Measurements from ENCODE around the gene RAET1L. TPM values are rescaled to one million over a fixed set of nuclear protein-coding genes. Genes with fewer than 3 reads are reported as not detected.
"Not testable (repeated sequence)": the region's sequence is repeated elsewhere in the genome, so short reads cannot be mapped to it uniquely, and the experiment has no call there.

The RAET1L gene
- polyA plus RNA-seq, 4 donors = not detected

- FAIRE-seq = no peak
- Histone ChIP-seq H3K27ac (ENCODE audit: low read depth in 1 of 3, low read length in 2 of 3) (no peak overlapping the region), H3K27me3 (ENCODE audit: control insufficient read depth in 3 of 3, insufficient read depth in 3 of 3, low read length in 3 of 3) (peaks cover 0 to 95% (median 25%) of the 10 kb centered on the region in 3 donors), H3K4me3 (ENCODE audit: low read depth in 1 of 3, low read length in 3 of 3) (no peak overlapping the region), H3K9me3 (ENCODE audit: control insufficient read depth in 2 of 2, insufficient read depth in 1 of 2, low read depth in 1 of 2, low read length in 1 of 2) (no peaks in the 10 kb centered on the region), H3K36me3 (ENCODE audit: control insufficient read depth in 3 of 3, insufficient read depth in 2 of 3, low read depth in 1 of 3, low read length in 3 of 3) (no peaks in the 10 kb centered on the region), H3K4me1 (ENCODE audit: control insufficient read depth in 3 of 3, insufficient read depth in 2 of 3, low read depth in 1 of 3, low read length in 2 of 3) (peaks cover 2 to 10% (median 4%) of the 10 kb centered on the region in 3 donors)
- DNase-seq = no peak
- WGBS, 3 donors = 47 to 72% (median 50%) methylated on average over 8 of the region's 8 CpGs
Observed at GRCh38 chr6:150028799-150029198, 3.5 kb upstream of the RAET1L start.

GRCh38 chr6:150027806-150028565 is 2.7 kb upstream of the RAET1L start:
- Histone ChIP-seq H3K36me3 (ENCODE audit: control insufficient read depth in 3 of 3, insufficient read depth in 2 of 3, low read depth in 1 of 3, low read length in 3 of 3) (no peaks in the 10 kb centered on the region), H3K27ac (ENCODE audit: low read depth in 1 of 3, low read length in 2 of 3) (no peak overlapping the region), H3K4me3 (ENCODE audit: low read depth in 1 of 3, low read length in 3 of 3) (no peak overlapping the region), H3K4me1 (ENCODE audit: control insufficient read depth in 3 of 3, insufficient read depth in 2 of 3, low read depth in 1 of 3, low read length in 2 of 3) (peaks cover 2 to 10% (median 4%) of the 10 kb centered on the region in 3 donors), H3K9me3 (ENCODE audit: control insufficient read depth in 2 of 2, insufficient read depth in 1 of 2, low read depth in 1 of 2, low read length in 1 of 2) (no peaks in the 10 kb centered on the region), H3K27me3 (ENCODE audit: control insufficient read depth in 3 of 3, insufficient read depth in 3 of 3, low read length in 3 of 3) (peaks cover 0 to 92% (median 25%) of the 10 kb centered on the region in 3 donors)
- no peak for DNase-seq
- no peak for FAIRE-seq
- 63 to 81% (median 67%) methylated on average over 6 of the region's 6 CpGs for WGBS, 3 donors

DNA sequence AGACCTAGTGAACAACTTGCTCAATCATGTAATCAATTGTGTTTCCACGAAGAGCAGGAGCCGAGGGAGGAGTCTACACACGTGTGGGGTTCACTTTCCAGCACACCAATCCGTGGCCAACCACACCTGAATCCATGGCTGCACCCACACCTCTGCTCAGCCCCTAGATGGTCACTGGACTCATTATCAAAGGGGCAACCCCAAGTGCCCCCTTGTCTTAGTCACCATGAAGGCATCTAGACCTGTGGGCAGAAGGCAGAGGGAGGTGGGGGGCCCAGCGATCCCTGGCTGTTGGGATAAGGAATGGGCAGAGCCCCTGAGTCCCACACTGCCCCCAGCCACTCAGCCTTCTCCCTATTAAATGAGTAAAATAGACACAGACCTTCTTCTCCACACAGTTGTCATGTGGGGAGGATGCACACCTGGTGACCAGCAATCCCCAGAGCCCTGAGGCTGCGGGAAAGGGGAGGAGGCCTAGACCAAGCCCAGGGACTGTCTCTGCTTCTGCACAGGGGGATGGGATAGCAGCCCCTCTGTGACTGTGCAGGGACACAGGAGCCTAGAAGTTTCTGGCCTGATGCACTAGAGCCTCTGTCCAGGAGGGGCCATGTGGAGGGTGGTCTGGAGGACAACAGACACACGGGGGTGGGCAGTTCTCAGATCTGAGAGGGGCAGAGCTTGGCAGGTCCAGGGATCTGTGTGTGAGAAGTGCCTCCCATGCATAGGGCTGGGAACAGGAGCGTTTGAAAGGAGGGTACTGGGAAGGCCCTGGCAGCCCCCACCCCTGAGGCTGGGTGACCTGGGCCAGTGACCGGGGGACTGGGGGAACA is 1.9 kb upstream of the RAET1L start:
- Histone ChIP-seq H3K27me3 (ENCODE audit: control insufficient read depth in 3 of 3, insufficient read depth in 3 of 3, low read length in 3 of 3) (peaks cover 0 to 86% (median 22%) of the 10 kb centered on the region in 3 donors), H3K36me3 (ENCODE audit: control insufficient read depth in 3 of 3, insufficient read depth in 2 of 3, low read depth in 1 of 3, low read length in 3 of 3) (no peaks in the 10 kb centered on the region), H3K4me1 (ENCODE audit: control insufficient read depth in 3 of 3, insufficient read depth in 2 of 3, low read depth in 1 of 3, low read length in 2 of 3) (peaks cover 2 to 10% (median 4%) of the 10 kb centered on the region in 3 donors), H3K4me3 (ENCODE audit: low read depth in 1 of 3, low read length in 3 of 3) (no peak overlapping the region), H3K27ac (ENCODE audit: low read depth in 1 of 3, low read length in 2 of 3) (no peak overlapping the region), H3K9me3 (ENCODE audit: control insufficient read depth in 2 of 2, insufficient read depth in 1 of 2, low read depth in 1 of 2, low read length in 1 of 2) (no peaks in the 10 kb centered on the region)
- FAIRE-seq (no peak), DNase-seq (no peak)
- 78 to 80% (median 80%) methylated on average over 9 of the region's 9 CpGs for WGBS, 3 donors

- H3K36me3 ChIP-seq (ENCODE audit: control insufficient read depth in 3 of 3, insufficient read depth in 2 of 3, low read depth in 1 of 3, low read length in 3 of 3) = no peaks in the 10 kb centered on the region
- WGBS, 3 donors = 21 to 35% (median 25%) methylated on average over 9 to 11 of the region's 11 CpGs
- peaks cover 0 to 62% (median 22%) of the 10 kb centered on the region in 3 donors for H3K27me3 ChIP-seq (ENCODE audit: control insufficient read depth in 3 of 3, insufficient read depth in 3 of 3, low read length in 3 of 3)
- no peak overlapping the region for H3K4me3 ChIP-seq (ENCODE audit: low read depth in 1 of 3, low read length in 3 of 3)
- no peak overlapping the region for H3K27ac ChIP-seq (ENCODE audit: low read depth in 1 of 3, low read length in 2 of 3)
- peaks cover 2 to 10% (median 4%) of the 10 kb centered on the region in 3 donors for H3K4me1 ChIP-seq (ENCODE audit: control insufficient read depth in 3 of 3, insufficient read depth in 2 of 3, low read depth in 1 of 3, low read length in 2 of 3)
- H3K9me3 ChIP-seq (ENCODE audit: control insufficient read depth in 2 of 2, insufficient read depth in 1 of 2, low read depth in 1 of 2, low read length in 1 of 2) = no peaks in the 10 kb centered on the region
- FAIRE-seq = no peak
- no peak for DNase-seq
Observed at GRCh38 chr6:150024646-150025155, 631 bp downstream of the RAET1L start.

- not testable (repeated sequence) for H3K4me1 ChIP-seq (ENCODE audit: control insufficient read depth in 3 of 3, insufficient read depth in 2 of 3, low read depth in 1 of 3, low read length in 2 of 3); DNase-seq; H3K27ac ChIP-seq (ENCODE audit: low read depth in 1 of 3, low read length in 2 of 3); H3K4me3 ChIP-seq (ENCODE audit: low read depth in 1 of 3, low read length in 3 of 3); FAIRE-seq; H3K36me3 ChIP-seq (ENCODE audit: control insufficient read depth in 3 of 3, insufficient read depth in 2 of 3, low read depth in 1 of 3, low read length in 3 of 3); H3K9me3 ChIP-seq (ENCODE audit: control insufficient read depth in 2 of 2, insufficient read depth in 1 of 2, low read depth in 1 of 2, low read length in 1 of 2)
- peaks cover 0 to 58% (median 23%) of the 10 kb centered on the region in 3 donors for H3K27me3 ChIP-seq (ENCODE audit: control insufficient read depth in 3 of 3, insufficient read depth in 3 of 3, low read length in 3 of 3)
- WGBS, 3 donors = 52 to 72% (median 62%) methylated on average over 2 of the region's 2 CpGs
Observed at GRCh38 chr6:150024021-150024420, 1.3 kb downstream of the RAET1L start.

DNA sequence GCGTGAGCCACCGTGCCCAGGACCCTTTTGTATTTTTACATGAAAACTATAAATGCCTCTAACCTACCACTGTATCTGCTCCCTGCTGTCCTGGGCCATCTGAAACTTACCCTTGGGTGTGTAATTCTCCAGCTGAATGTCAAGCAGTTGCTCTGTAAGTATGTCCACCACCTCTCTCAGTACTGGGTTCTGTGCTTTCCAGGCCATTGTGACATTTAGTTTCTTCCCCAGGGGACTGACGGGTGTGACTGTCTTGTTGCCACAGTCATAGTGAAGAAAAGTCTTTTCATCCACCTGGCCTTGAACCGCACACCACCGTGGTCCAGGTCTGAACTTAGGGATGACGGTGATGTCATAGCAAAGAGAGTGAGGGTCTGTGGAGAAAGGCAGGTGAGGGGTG is 3.5 kb downstream of the RAET1L start:
- H3K9me3 ChIP-seq (ENCODE audit: control insufficient read depth in 2 of 2, insufficient read depth in 1 of 2, low read depth in 1 of 2, low read length in 1 of 2); H3K4me3 ChIP-seq (ENCODE audit: low read depth in 1 of 3, low read length in 3 of 3); DNase-seq; H3K4me1 ChIP-seq (ENCODE audit: control insufficient read depth in 3 of 3, insufficient read depth in 2 of 3, low read depth in 1 of 3, low read length in 2 of 3); H3K27ac ChIP-seq (ENCODE audit: low read depth in 1 of 3, low read length in 2 of 3); H3K36me3 ChIP-seq (ENCODE audit: control insufficient read depth in 3 of 3, insufficient read depth in 2 of 3, low read depth in 1 of 3, low read length in 3 of 3); FAIRE-seq: not testable (repeated sequence)
- WGBS, 3 donors = 86 to 89% (median 89%) methylated on average over 2 to 3 of the region's 6 CpGs
- H3K27me3 ChIP-seq (ENCODE audit: control insufficient read depth in 3 of 3, insufficient read depth in 3 of 3, low read length in 3 of 3) = peaks cover 0 to 46% (median 24%) of the 10 kb centered on the region in 3 donors

DNA sequence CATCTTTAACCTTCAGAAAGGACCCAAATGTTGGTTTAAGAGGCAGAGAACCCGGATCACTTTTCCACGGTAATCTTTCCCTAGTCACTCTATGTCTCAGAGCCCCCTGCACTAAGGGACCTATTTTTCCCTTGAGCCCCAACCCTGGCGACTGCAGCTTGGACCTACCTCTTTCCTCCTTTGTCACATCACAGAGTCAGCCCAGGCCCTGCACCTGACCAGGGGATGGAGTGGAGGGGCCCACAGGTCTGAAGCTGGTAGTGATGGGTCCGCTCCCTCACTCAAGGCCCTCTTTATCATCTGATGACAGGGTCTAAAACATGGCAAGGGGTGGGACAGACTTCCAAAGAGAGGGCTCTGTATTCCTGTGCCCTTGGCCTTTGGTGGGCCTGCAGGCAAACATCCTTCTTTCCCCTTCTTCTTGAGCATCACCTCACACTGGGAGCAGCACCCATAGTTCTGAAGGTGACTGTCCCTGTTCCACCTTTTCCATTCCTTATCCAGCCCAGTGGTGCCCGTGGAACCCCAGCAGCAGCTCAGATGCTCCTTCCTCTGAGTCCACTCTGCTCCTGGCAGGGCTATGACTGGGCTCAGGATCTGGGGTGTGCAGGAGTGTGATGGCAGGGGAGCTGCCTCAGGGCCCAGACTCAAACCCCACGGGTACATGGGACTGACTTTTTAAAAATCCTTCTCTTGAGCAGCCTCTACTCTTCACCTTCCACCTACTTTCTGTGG is 6.3 kb downstream of the RAET1L start:
- no peak overlapping the region for H3K27ac ChIP-seq (ENCODE audit: low read depth in 1 of 3, low read length in 2 of 3)
- no peaks in the 10 kb centered on the region for H3K36me3 ChIP-seq (ENCODE audit: control insufficient read depth in 3 of 3, insufficient read depth in 2 of 3, low read depth in 1 of 3, low read length in 3 of 3)
- no peaks in the 10 kb centered on the region for H3K9me3 ChIP-seq (ENCODE audit: control insufficient read depth in 2 of 2, insufficient read depth in 1 of 2, low read depth in 1 of 2, low read length in 1 of 2)
- no peak for FAIRE-seq
- H3K4me3 ChIP-seq (ENCODE audit: low read depth in 1 of 3, low read length in 3 of 3) = no peak overlapping the region
- no peak for DNase-seq
- peaks cover 3 to 42% (median 14%) of the 10 kb centered on the region in 3 donors for H3K27me3 ChIP-seq (ENCODE audit: control insufficient read depth in 3 of 3, insufficient read depth in 3 of 3, low read length in 3 of 3)
- H3K4me1 ChIP-seq (ENCODE audit: control insufficient read depth in 3 of 3, insufficient read depth in 2 of 3, low read depth in 1 of 3, low read length in 2 of 3) = no peaks in the 10 kb centered on the region
- WGBS, 3 donors = 56 to 57% (median 56%) methylated on average over 6 of the region's 6 CpGs

- 5 to 7% (median 5%) methylated on average over 5 of the region's 5 CpGs for WGBS, 3 donors
- H3K9me3 ChIP-seq (ENCODE audit: control insufficient read depth in 2 of 2, insufficient read depth in 1 of 2, low read depth in 1 of 2, low read length in 1 of 2); H3K4me3 ChIP-seq (ENCODE audit: low read depth in 1 of 3, low read length in 3 of 3); FAIRE-seq; H3K36me3 ChIP-seq (ENCODE audit: control insufficient read depth in 3 of 3, insufficient read depth in 2 of 3, low read depth in 1 of 3, low read length in 3 of 3); DNase-seq; H3K4me1 ChIP-seq (ENCODE audit: control insufficient read depth in 3 of 3, insufficient read depth in 2 of 3, low read depth in 1 of 3, low read length in 2 of 3); H3K27ac ChIP-seq (ENCODE audit: low read depth in 1 of 3, low read length in 2 of 3): not testable (repeated sequence)
- peaks cover 6 to 51% (median 21%) of the 10 kb centered on the region in 3 donors for H3K27me3 ChIP-seq (ENCODE audit: control insufficient read depth in 3 of 3, insufficient read depth in 3 of 3, low read length in 3 of 3)
Observed at GRCh38 chr6:150017186-150017521, 8.2 kb downstream of the RAET1L start.

Measured in small intestine (tissue), 7 donors.